Gastroesophageal sphincter (tissue), 3 donors: ENCODE results near the gene MUC20.

Experiments
- EP300 ChIP-seq: sonication (generic); formaldehyde crosslinking; IDR thresholded peaks from one replicate; pipeline ENCODE4 v1.6.1; 2017; ENCODE audit warnings: antibody characterized with exemption, mild to moderate bottlenecking
- POLR2A ChIP-seq, 2 donors: fragments of 450-650 bp; IDR thresholded peaks; one replicate each; pipeline ENCODE4 v1.6.1; 2017; ENCODE audit warnings: antibody characterized with exemption in 2 of 2, mild to moderate bottlenecking in 2 of 2, moderate library complexity in 1 of 2
- TF ChIP-seq, protein P1 (sequence below), 4 experiments: fragments of 200-600 bp in 2 of 4; fragments of 450-650 bp in 2 of 4; sonication (generic) in 1 of 4; IDR thresholded peaks; one replicate each; pipeline ENCODE4 v1.5.1; 2017 to 2019; ENCODE audit warnings: antibody characterized with exemption in 4 of 4, mild to moderate bottlenecking in 2 of 4, moderate library complexity in 2 of 4

DNA sequence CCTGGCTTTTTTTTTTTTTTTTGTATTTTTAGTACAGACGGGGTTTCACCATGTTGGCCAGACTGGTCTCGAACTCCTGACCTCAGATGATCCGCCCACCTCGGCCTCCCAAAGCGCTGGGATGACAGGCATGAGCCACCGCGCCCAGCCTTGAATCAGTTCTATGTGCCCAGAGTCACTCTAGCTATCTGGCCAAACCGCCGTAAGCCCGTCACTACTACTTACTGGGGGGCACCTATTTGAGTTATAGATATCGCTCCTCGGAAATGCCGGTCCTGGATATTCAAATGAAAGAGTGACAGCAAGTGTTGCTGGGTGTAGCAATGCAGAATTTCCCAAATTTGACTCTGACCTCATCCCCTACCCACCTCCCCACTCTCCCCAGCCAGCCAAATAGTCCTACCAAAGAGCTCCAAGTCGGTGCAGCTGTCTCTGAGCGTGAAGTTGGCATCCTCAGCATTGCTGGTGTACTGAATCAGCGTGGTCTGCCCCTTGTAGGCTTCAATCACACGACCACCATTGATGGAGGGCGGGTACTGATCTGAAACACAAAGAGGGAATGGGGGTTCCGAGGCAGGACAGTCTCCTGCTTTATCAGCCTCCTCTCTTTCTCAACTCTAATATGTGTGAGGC lies 38.1 kb downstream of the MUC20 start:
- TF ChIP-seq, protein P1, sequence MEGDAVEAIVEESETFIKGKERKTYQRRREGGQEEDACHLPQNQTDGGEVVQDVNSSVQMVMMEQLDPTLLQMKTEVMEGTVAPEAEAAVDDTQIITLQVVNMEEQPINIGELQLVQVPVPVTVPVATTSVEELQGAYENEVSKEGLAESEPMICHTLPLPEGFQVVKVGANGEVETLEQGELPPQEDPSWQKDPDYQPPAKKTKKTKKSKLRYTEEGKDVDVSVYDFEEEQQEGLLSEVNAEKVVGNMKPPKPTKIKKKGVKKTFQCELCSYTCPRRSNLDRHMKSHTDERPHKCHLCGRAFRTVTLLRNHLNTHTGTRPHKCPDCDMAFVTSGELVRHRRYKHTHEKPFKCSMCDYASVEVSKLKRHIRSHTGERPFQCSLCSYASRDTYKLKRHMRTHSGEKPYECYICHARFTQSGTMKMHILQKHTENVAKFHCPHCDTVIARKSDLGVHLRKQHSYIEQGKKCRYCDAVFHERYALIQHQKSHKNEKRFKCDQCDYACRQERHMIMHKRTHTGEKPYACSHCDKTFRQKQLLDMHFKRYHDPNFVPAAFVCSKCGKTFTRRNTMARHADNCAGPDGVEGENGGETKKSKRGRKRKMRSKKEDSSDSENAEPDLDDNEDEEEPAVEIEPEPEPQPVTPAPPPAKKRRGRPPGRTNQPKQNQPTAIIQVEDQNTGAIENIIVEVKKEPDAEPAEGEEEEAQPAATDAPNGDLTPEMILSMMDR (IDR thresholded peaks at IDR 0.05) = no peak
- no peak for TF ChIP-seq POLR2A (IDR thresholded peaks at IDR 0.05)
- no peak for TF ChIP-seq EP300
